Activated B cell treated with CpG ODN at 0.5 μM for 24 hours (primary cell): ENCODE measurements around the gene PRMT2. TPM values are rescaled to one million over a fixed set of nuclear protein-coding genes. Genes with fewer than 3 reads are reported as not detected.
"Not testable (repeated sequence)": the region's sequence is repeated elsewhere in the genome, so short reads cannot be mapped to it uniquely, and the experiment has no call there.

Experiments
- ATAC-seq: fragments of 200-7000 bp; cut with Tn5 transposase; one replicate; pipeline ENCODE4 v1.10.0; 2021; ENCODE audit warnings: low read depth, mild to moderate bottlenecking, moderate library complexity
- CTCF ChIA-PET: fragments of 350-600 bp; sonication (Branson Sonifier 250); formaldehyde crosslinking; loops from one replicate; lab custom pipeline; 2021; ENCODE audit warnings: antibody characterized with exemption; lab: Charles Lee
- POLR2A ChIA-PET: fragments of 350-600 bp; sonication (Branson Sonifier 250); formaldehyde crosslinking; loops from one replicate; lab custom pipeline; 2021; ENCODE audit warnings: antibody characterized with exemption; lab: Charles Lee
- DNase-seq: peaks from one replicate; pipeline ENCODE4 v3.0.0; 2022
- H3K27ac Mint-ChIP-seq: one replicate; pipeline ENCODE4 v1.8.0; 2020; ENCODE audit warnings: mixed read lengths
- H3K27me3 Mint-ChIP-seq: one replicate; pipeline ENCODE4 v1.8.0; 2021; ENCODE audit warnings: mixed read lengths
- H3K36me3 Mint-ChIP-seq: one replicate; pipeline ENCODE4 v1.8.0; 2021; ENCODE audit warnings: low read depth, mixed read lengths
- H3K4me1 Mint-ChIP-seq: one replicate; pipeline ENCODE4 v1.8.0; 2021; ENCODE audit warnings: mixed read lengths
- H3K4me3 Mint-ChIP-seq: one replicate; pipeline ENCODE4 v1.8.0; 2020; ENCODE audit warnings: mild to moderate bottlenecking, mixed read lengths
- H3K9me3 Mint-ChIP-seq: one replicate; pipeline ENCODE4 v1.8.0; 2020; ENCODE audit warnings: mixed read lengths
- intact Hi-C: fragments of 100-400 bp; cut with micrococcal nuclease; formaldehyde crosslinking; loops from one replicate; pipeline ENCODE4 v1.15.1; 2024
- total RNA-seq: library from RNA; stranded (reverse); gene quantifications from 2 replicates; pipeline ENCODE4 v1.2.3, GENCODE V29; 2022
- TF ChIP-seq, protein P1 (sequence below): fragments of 200-600 bp; IDR thresholded peaks from one replicate; pipeline ENCODE4 v1.8.0; 2022; ENCODE audit warnings: antibody characterized with exemption, mild to moderate bottlenecking

PRMT2 gene
- total RNA-seq, 1 donor from 2014 or later: 48.5 TPM

DNA sequence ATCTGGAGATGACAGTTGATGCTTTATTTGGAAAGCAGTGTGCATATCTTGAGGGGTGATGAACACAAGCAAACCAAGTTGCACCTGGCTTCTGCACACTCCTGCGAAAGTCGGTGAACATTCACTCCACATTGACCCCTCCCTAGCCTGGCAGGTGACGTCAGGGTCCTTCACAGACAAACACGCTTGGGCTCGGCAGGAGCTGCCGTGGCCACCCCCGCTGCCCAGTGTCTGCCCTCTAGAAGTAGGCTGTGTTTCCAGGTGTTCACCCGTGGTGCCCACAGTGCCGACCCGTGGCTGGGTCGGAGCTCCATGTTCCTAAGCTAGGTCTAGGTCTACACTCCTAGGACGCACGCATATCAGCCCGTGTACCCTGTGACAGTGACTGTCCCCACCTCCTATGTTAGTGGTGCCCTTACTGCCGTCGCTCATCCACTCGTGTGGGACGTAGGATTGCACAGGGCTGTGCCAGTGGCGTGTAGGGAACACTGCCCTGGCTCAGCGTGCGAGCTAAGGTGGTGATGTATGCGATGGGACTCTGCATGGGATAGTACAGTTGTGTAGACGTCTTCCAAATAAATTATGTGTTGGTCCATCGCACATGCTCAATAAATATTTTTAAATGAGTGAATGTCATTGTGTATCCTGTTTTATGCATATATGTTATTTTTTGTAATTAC lies 29.0 kb downstream of the PRMT2 start:
- CTCF ChIA-PET: no interaction called here
- ATAC-seq (no peak), DNase-seq (no peak)
- no peak overlapping the region for H3K4me3 Mint-ChIP-seq
- H3K27ac Mint-ChIP-seq: no peak overlapping the region
- TF ChIP-seq, protein P1, sequence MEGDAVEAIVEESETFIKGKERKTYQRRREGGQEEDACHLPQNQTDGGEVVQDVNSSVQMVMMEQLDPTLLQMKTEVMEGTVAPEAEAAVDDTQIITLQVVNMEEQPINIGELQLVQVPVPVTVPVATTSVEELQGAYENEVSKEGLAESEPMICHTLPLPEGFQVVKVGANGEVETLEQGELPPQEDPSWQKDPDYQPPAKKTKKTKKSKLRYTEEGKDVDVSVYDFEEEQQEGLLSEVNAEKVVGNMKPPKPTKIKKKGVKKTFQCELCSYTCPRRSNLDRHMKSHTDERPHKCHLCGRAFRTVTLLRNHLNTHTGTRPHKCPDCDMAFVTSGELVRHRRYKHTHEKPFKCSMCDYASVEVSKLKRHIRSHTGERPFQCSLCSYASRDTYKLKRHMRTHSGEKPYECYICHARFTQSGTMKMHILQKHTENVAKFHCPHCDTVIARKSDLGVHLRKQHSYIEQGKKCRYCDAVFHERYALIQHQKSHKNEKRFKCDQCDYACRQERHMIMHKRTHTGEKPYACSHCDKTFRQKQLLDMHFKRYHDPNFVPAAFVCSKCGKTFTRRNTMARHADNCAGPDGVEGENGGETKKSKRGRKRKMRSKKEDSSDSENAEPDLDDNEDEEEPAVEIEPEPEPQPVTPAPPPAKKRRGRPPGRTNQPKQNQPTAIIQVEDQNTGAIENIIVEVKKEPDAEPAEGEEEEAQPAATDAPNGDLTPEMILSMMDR: no peak
- POLR2A ChIA-PET: no interaction called here
- H3K36me3 Mint-ChIP-seq: peaks cover 39% of the 10 kb centered on the region
- peaks cover 13% of the 10 kb centered on the region for H3K4me1 Mint-ChIP-seq
- no peaks in the 10 kb centered on the region for H3K9me3 Mint-ChIP-seq
- intact Hi-C loops: no loop called here
- H3K27me3 Mint-ChIP-seq: peaks cover 9% of the 10 kb centered on the region

DNA sequence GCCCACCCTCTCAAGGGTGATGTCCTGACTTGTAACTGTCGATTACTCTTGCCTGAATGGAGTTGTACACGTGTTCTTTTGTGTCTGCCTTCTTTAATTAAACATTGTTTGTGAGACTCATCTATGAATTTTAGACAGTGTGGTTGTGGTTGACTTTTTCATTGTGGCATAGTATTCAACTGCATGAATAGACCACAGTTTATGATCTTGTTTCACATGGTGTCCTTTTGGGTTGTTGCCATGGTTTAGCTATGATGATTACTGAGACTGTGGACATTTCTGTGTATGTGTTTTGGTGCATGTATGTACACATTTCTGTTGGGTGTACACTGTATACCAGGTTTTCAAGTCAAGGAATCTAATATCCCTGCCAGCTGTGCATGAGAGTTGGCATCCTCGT lies 30.1 kb downstream of the PRMT2 start:
- H3K9me3 Mint-ChIP-seq: no peaks in the 10 kb centered on the region
- H3K4me3 Mint-ChIP-seq: no peak overlapping the region
- H3K4me1 Mint-ChIP-seq: peaks cover 13% of the 10 kb centered on the region
- no peak for ATAC-seq
- H3K27me3 Mint-ChIP-seq: peaks cover 19% of the 10 kb centered on the region
- no peak overlapping the region for H3K27ac Mint-ChIP-seq
- ChIA-PET CTCF (no interaction called here), POLR2A (no interaction called here)
- TF ChIP-seq, protein P1: no peak
- intact Hi-C loops: no loop called here
- peaks cover 33% of the 10 kb centered on the region for H3K36me3 Mint-ChIP-seq
- DNase-seq: no peak

DNA sequence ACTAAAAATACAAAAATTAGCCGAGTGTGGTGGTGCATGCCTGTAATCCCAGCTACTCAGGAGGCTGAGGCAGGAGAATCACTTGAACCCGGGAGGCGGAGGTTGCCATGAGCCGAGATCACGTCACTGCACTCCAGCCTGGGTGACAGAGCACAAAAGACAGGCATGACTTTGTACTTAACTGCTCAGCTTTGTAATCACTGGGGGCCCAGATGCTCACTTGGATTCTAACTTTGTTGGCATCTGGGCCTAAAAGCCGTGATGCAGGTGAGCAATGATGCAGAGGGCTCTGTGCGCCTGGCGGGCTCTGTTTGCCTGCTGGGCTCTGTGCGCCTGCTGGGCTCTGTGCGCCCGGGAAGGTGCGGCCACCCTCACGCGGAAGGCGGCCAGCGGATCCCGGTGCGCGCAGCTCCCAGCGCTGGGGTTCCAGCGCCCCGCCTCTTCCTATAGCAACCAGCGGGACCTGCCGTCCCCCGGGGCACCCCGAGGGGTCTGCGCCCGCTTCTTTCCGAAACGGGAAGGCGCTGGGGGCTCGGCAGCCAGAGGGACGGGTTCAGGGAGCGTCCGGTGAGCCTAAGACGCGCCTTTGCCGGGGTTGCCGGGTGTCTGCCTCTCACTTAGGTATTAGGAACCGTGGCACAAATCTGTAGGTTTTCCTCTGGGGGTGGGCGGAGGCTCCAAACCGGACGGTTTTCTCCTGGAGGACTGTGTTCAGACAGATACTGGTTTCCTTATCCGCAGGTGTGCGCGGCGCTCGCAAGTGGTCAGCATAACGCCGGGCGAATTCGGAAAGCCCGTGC lies 31.7 kb downstream of the PRMT2 start:
- H3K4me3 Mint-ChIP-seq: peak overlapping the region; percentile 74
- POLR2A ChIA-PET: no interaction called here
- intact Hi-C loops: no loop called here
- TF ChIP-seq, protein P1: no peak
- DNase-seq (no peak), ATAC-seq (no peak)
- H3K4me1 Mint-ChIP-seq: peaks cover 11% of the 10 kb centered on the region
- H3K9me3 Mint-ChIP-seq: no peaks in the 10 kb centered on the region
- CTCF ChIA-PET: no interaction called here
- H3K27ac Mint-ChIP-seq: no peak overlapping the region
- H3K27me3 Mint-ChIP-seq: peaks cover 31% of the 10 kb centered on the region
- H3K36me3 Mint-ChIP-seq: peaks cover 30% of the 10 kb centered on the region

DNA sequence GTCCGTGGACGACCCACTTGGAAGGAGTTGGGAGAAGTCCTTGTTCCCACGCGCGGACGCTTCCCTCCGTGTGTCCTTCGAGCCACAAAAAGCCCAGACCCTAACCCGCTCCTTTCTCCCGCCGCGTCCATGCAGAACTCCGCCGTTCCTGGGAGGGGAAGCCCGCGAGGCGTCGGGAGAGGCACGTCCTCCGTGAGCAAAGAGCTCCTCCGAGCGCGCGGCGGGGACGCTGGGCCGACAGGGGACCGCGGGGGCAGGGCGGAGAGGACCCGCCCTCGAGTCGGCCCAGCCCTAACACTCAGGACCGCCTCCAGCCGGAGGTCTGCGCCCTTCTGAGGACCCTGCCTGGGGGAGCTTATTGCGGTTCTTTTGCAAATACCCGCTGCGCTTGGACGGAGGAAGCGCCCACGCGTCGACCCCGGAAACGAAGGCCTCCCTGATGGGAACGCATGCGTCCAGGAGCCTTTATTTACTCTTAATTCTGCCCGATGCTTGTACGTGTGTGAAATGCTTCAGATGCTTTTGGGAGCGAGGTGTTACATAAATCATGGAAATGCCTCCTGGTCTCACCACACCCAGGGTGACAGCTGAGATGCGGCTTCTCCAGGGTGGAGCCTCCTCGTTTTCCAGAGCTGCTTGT lies 32.4 kb downstream of the PRMT2 start:
- Mint-ChIP-seq H3K9me3 (no peaks in the 10 kb centered on the region), H3K27ac (no peak overlapping the region), H3K4me3 (peak overlapping the region; percentile 74), H3K27me3 (peaks cover 31% of the 10 kb centered on the region), H3K4me1 (peaks cover 11% of the 10 kb centered on the region), H3K36me3 (peaks cover 28% of the 10 kb centered on the region)
- TF ChIP-seq, protein P1: no peak
- intact Hi-C loops: no loop called here
- no peak for DNase-seq
- POLR2A ChIA-PET: no interaction called here
- no peak for ATAC-seq
- CTCF ChIA-PET: no interaction called here

DNA sequence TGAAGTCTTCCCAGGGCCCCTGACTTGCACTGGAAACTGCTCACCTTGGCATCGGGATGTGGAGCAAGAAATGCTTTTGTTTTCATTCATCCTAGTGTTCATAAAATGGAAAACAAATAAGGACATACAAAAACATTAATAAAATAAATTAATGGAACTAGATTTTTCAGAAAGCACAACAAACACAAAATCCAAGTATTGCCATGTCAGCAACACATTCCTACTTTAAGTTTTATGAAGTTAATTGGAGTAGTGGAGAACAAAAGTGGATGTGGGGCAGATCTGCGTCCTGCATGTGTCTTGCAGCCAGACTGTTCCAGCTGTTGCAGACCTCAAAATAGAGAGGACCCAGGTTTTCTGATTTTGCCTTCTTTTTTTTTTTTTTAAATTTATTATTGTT lies 32.9 kb downstream of the PRMT2 start:
- Mint-ChIP-seq H3K9me3 (no peaks in the 10 kb centered on the region), H3K36me3 (peaks cover 22% of the 10 kb centered on the region), H3K27ac (no peak overlapping the region), H3K27me3 (peaks cover 31% of the 10 kb centered on the region), H3K4me3 (peak overlapping the region; percentile 74), H3K4me1 (peaks cover 11% of the 10 kb centered on the region)
- intact Hi-C loops: no loop called here
- ChIA-PET POLR2A (no interaction called here), CTCF (no interaction called here)
- TF ChIP-seq, protein P1: no peak
- no peak for DNase-seq
- ATAC-seq: no peak

DNA sequence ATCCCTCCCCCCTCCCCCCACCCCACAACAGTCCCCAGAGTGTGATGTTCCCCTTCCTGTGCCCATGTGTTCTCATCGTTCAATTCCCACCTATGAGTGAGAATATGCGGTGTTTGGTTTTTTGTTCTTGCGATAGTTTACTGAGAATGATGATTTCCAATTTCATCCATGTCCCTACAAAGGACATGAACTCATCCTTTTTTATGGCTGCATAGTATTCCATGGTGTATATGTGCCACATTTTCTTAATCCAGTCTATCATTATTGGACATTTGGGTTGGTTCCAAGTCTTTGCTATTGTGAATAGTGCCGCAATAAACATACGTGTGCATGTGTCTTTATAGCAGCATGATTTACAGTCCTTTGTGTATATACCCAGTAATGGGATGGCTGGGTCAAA lies 33.4 kb downstream of the PRMT2 start:
- POLR2A ChIA-PET, H3K27ac Mint-ChIP-seq, intact Hi-C loops, DNase-seq, ATAC-seq, CTCF ChIA-PET, H3K4me3 Mint-ChIP-seq, H3K9me3 Mint-ChIP-seq: not testable (repeated sequence)
- peaks cover 18% of the 10 kb centered on the region for H3K36me3 Mint-ChIP-seq
- H3K27me3 Mint-ChIP-seq: peaks cover 31% of the 10 kb centered on the region
- H3K4me1 Mint-ChIP-seq: peaks cover 11% of the 10 kb centered on the region
